MM.1S (cell line): Measurements from ENCODE around the gene CCL7.

Source experiments
- CTCF ChIP-seq: fragments of 300-600 bp; sonication (generic); IDR thresholded peaks from 2 replicates; pipeline ENCODE4 v1.5.1; 2016; ENCODE audit warnings: antibody characterized with exemption, low read length, mixed read lengths
- EZH2 ChIP-seq: fragments of 300-600 bp; sonication (generic); optimal IDR thresholded peaks from 2 replicates; pipeline ENCODE3; 2017; ENCODE audit warnings: low read depth, mild to moderate bottlenecking, antibody characterized with exemption, low read length, mixed read lengths

GRCh38 chr17:34248511-34249024, 21.5 kb upstream of the CCL7 start:
- no peak for TF ChIP-seq CTCF
- TF ChIP-seq EZH2 = no peak
